ENCODE measurements around the gene DDX24.

The DDX24 gene

GRCh38 chr14:94029671-94030203, 51.3 kb downstream of the DDX24 start:
- DNase-seq = no peak

- no peak for DNase-seq
Observed at GRCh38 chr14:94029265-94029664, 51.7 kb downstream of the DDX24 start.

GRCh38 chr14:94028450-94028826, 52.6 kb downstream of the DDX24 start:
- DNase-seq = no peak

GRCh38 chr14:94027566-94028449, 53.2 kb downstream of the DDX24 start:
- no peak for DNase-seq

GRCh38 chr14:94026889-94027469, 54.0 kb downstream of the DDX24 start:
- DNase-seq = no peak

GRCh38 chr14:94026173-94026888, 54.7 kb downstream of the DDX24 start, which contains the start of gene OTUB2:
TSS of gene OTUB2 (plus strand) at chr14:94026340. CDS start at chr14:94026538, 198 bp downstream.
- peak; percentile 98 to 99 for DNase-seq

- DNase-seq = no peak
Observed at GRCh38 chr14:94025720-94026119, 55.3 kb downstream of the DDX24 start.

- no peak for DNase-seq
Observed at GRCh38 chr14:94024549-94024948, 56.5 kb downstream of the DDX24 start.

- DNase-seq = no peak
Observed at GRCh38 chr14:94022532-94023411, 58.2 kb downstream of the DDX24 start.

GRCh38 chr14:94021416-94022157, 59.4 kb downstream of the DDX24 start:
- DNase-seq = no peak

GRCh38 chr14:94021001-94021400, 60.0 kb downstream of the DDX24 start:
- DNase-seq = no peak

- no peak for DNase-seq
Observed at GRCh38 chr14:94020267-94020666, 60.7 kb downstream of the DDX24 start.

GRCh38 chr14:94019329-94019728, 61.7 kb downstream of the DDX24 start:
- no peak for DNase-seq

GRCh38 chr14:94018308-94018707, 62.7 kb downstream of the DDX24 start:
- DNase-seq = no peak

GRCh38 chr14:94016446-94016976, 64.5 kb downstream of the DDX24 start:
- no peak for DNase-seq

- no peak for DNase-seq
Observed at GRCh38 chr14:94015223-94015622, 65.8 kb downstream of the DDX24 start.

- no peak for DNase-seq
Observed at GRCh38 chr14:94014382-94014781, 66.6 kb downstream of the DDX24 start.

GRCh38 chr14:94011795-94012194, 69.2 kb downstream of the DDX24 start:
- DNase-seq = peak in 1 of 2 donors; percentile 54

- no peak for DNase-seq
Observed at GRCh38 chr14:94010625-94011024, 70.4 kb downstream of the DDX24 start.

GRCh38 chr14:94009767-94010166, 71.2 kb downstream of the DDX24 start:
- no peak for DNase-seq

- no peak for DNase-seq
Observed at GRCh38 chr14:94008234-94008633, 72.8 kb downstream of the DDX24 start.
